ENCODE data around the gene MAN2B1.
"Not testable (repeated sequence)": the region's sequence is repeated elsewhere in the genome, so short reads cannot be mapped to it uniquely, and the experiment has no call there.

MAN2B1 gene

DNA sequence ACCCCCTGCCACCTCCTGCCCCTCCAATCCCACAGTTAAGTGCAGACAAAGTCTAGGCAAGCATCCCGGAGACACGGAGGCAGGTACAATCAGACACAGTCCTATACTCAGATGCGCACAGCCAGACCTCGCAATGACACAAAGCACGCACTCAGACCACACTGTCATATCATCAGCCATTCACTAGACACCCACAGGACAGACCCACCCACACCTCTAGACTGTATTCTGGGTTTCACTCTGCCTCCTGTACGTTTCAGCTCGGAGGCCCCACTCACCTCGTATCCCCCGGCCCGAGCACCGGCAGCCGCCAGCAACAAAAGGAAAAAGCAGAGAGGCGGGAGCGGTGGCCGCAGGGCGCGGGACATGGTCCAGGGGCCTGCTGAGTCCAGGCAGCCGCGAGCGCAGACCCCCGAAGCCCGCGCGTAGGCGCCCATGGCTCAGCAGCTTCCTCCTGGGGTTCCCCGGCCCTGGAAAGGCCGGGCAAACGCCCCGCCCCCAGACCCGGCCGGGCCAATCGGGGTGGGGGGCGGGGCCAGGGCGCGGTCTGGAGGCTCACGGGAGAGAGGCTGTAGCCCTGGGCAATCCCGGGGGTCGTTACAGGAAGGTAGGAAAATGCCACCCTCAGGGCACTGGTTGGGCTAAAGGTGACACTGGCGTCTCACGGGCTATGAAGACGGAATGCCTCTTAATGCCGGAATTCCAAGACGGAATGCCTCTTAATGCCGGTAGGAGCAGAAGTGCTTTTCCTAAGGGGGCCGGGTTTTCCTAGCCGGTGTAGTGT lies at the start of gene MAN2B1, which contains the start of gene WDR83:
TSS of gene MAN2B1 (minus strand) at position 478 of the 784 bp plus-strand sequence. CDS start at position 437, 41 bp downstream.
TSS of gene WDR83 (plus strand) at position 543 of the 784 bp plus-strand sequence. CDS start 2,984 bp downstream, outside the sequence.
- DNase-seq, result no peak

DNA sequence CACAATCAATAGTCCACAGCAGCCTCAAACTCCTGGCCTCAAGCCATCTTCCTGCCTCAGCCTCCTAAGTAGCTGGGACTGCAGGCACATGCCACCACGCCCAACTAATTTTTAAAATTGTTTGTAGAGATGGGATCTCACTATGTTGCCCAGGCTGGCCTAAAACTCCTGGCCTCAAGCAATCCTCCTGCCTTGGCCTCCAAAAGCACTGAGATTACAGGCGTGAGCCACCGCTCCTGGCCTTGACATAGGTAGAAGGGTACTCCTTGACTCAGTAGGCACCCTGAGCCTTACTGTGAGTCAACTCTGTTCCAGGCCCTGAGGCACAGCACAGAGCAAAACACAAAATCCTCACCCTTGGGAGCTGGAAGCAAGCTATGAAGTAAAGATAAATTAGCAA lies 49.4 kb upstream of the MAN2B1 start:
- no peak for DNase-seq

DNA sequence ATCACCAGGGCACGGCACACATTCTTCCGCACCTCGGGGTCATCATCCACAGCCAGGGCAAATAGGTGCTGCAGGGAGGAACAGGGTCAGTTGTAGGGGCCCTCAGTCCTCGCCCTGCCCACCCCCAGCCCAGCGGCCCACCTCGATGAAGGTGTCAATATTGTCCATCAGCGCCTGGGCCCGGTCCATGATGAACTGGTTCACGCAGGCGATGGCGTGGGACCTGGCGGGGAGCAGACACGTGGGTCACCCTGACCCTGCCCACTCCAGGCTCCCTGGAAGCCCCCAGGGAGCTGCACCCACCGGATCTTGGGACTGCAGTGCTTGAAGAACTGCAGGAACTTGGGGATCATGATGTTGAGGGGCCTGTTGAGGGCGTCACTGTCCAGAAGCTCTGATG lies 48.6 kb upstream of the MAN2B1 start:
- DNase-seq, result no peak

DNA sequence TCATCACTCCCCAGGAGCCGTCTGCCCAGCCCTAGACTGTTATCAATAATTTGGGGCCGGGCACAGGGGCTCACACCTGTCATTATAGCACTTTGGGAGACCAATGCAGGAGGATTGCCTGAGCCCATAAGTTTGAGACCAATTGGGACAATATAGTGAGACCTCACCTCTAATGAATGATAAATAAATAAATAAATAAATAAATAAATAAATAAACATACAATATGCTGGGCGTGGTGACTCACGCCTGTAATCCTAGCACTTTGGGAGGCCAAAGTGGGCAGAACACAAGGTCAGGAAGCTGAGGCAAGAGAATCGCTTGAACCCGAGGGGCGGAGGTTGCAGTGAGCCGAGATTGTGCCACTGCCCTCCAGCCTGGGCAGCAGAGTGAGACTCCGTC lies 46.8 kb upstream of the MAN2B1 start:
- not testable (repeated sequence) for DNase-seq

DNA sequence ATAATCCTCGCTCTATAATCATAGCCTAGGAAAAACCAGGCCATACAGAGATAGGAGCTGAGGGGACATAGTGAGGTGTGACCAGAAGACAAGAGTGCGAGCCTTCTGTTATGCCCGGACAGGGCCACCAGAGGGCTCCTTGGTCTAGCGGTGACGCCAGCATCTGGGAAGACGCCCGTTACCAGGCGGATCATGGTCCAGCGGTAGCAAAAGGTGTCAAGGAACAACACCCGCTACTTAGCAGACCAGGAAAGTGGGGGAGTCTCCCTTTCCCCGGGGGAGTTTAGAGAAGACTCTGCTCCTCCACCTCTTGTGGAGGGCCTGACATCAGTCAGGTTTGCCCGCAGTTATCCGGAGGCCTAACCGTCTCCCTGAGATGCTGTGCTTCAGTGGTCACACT lies 45.5 kb upstream of the MAN2B1 start:
- DNase-seq, result not testable (repeated sequence)

DNA sequence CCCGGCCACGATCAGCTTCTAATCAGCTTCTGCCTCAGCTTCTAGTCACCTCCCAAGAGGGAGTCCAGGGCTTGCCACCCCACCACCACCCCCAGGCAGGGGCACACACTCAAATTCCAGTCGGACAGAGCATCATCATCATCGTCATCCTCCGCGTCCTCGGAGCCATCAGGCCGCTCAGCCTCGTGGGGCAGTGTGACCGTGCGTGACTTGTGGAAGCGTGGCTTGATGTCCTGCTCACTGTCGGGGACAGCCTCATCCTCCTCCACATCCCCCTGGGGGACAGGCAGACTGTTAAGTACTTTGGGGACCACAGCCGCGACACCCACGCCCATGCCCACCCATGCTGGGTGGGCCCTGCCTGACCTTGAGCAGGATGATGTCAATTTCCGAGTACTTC lies 44.6 kb upstream of the MAN2B1 start:
- no peak for DNase-seq

DNA sequence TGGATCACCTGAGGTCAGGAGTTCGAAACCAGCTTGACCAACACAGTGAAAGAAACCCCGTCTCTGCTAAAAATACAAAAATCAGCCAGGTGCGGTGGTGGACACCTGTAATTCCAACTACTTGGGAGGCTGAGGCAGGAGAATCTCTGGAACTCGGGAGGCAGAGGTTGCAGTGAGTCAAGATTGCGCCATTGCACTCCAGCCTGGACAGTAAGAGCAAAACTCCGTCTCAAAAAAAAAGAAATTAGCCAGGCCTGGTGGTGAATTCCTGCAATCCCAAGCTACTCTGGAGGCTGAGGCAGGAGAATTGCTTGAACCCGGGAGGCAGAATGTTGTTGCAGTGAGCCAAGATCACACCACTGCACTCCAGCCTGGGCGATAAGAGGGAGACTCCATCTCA lies 42.1 kb upstream of the MAN2B1 start:
- no peak for DNase-seq

DNA sequence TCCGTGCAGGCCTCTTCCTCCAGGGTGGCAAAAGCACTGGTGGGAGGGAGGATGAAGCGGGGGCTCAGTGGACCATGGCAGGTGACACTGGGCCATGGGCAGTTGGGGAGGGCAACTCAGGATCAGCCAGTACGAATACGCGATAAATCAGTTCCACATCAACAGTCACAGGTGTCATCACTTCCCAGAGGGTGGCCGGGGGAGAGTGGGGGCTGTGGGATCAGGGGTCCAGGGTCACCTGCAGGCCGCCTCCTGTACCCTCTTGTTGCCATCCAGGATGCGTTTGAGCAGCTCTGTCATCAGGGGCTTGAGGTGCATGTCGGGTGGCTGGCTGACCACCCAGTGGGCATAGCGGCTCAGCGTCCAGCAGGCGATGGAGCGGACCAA lies 39.8 kb upstream of the MAN2B1 start:
- no peak for DNase-seq

DNA sequence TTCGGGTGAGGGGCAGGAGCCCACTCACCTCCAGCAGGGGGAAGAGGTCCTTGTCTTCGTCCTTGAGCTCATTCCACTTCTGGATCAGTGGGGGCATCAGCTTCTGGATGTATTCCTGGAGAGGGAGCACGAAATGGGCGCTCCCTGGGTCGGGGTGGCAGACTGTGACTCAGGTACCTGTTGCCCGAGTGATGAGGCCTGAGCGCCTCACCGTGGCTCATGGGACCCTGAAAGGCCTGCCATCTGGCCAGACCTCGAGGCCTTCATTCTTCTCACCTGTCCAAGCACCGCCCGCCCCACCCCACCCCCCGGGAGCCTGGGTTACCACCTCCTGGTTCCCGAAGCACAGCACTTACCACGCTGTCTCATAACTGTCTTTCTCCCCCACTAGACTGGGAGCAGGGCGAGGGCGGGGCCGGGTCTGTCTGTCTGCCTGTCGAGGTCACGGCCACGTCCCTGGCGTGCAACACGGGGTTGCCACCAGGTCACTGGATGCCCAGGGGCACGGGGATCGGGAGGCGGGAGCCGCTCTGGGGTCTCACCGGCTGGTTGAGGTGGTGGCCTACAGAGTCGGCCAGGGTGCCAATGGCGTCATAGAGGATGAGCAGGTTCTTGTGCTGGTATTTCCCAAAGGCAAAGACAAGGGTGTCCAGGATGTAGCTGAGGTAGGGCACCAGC lies 39.3 kb upstream of the MAN2B1 start:
- no peak for DNase-seq

DNA sequence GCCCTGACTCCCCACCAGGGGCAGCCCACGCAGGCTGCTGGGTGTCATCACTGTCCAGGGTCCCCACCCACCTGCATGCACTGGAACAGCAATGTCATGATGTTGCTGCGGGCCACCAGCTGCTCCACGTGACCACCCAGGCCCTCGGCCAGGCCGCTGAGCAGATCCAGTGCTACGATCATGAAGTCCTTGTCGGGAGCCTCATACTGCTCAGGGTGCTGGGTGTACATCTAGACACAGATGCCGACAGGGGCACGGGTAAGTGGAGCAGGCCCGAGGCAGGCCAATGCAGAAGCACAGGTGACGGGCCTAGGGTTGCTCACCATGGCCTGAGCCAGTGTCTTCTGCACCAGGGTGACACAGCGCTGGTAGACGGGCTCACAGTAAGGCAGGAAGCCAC lies 38.6 kb upstream of the MAN2B1 start:
- no peak for DNase-seq

DNA sequence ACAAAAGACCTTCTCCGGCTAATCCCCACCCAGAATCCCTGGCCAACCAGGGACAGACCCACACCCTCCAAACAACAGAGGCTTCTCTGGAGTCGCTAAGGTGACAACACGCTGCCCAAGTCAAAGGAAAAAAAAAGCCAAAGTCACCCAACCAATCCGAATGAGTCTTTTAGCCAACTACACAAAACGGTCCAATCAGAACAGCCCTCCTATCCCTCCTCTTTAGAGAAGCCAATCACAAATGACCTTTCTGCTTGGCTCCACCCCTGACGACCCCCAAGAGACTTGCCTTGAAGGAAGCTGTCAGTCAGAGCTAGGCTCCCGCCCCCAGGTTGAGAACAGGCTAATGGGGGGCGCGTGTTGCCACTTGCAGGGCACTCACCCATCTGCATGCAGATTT lies 36.5 kb upstream of the MAN2B1 start:
- DNase-seq, result no peak

DNA sequence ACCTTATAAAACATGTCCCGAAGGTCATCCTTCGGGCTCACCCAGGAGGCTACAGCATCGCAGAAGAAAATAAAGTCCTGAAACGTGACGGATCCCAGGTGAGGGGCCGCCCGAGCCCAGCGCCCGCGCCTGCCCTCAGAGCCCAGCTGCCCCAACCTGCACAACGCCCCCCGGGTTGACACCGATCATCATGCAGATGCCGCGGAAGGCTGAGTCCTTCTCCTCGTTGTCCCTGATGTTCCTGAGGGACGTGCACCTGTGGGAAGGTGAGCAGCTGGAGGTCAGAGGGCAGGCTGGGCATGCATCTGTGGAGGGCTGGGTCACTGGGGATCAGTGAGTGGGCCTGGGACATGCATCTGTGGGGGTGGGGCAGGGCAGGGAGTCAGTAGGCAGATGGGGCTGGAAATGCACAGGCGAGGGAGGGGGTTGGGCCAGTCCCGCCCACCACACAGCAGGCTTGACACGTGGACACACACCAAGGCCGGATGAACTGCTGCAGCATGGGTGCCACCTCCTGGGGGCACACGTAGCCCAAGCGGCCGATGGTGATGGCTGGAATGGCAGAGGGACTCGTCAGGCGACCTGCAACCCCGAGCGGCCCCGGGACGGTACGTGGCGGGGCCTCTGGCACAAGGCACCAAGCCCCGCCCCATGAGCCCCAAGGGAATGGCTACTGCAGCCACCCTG lies 35.2 kb upstream of the MAN2B1 start:
- no peak for DNase-seq

DNA sequence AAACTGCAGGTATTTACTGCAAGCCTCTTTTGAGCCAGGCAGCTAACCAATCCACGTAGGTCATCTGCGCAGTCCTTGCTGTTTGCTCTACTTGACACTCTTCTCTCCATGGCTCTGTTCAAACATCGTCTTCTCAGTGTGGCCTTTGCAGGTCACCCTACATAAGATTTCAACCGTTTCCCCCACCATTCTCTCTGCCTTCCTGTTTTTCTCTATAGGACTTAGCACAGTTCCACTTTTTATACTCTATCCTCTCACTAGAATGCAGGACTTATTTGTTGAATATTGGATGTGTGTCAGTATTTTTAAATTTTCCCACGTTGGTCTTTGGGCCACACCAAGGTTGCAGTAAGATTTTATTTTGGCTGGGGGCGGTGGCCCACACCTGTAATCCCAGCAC lies 31.6 kb upstream of the MAN2B1 start:
- DNase-seq, result no peak

DNA sequence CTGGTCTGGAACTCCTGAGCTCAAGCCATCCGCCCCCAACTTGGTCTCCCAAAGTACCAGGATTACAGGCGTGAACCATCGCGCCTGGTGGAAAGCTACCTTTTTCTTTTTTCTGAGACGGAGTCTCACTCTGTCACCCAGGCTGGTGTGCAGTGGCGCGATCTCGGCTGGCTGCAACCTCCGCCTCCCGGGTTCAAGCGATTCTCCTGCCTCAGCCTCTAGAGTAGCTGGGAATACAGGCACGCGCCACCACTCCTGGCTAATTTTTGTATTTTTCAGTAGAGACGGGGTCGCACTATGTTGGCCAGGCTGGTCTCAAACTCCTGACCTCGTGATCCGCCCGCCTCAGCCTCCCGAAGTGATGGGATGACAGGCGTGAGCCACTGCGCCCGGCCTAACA lies 30.9 kb upstream of the MAN2B1 start:
- DNase-seq, result not testable (repeated sequence)

DNA sequence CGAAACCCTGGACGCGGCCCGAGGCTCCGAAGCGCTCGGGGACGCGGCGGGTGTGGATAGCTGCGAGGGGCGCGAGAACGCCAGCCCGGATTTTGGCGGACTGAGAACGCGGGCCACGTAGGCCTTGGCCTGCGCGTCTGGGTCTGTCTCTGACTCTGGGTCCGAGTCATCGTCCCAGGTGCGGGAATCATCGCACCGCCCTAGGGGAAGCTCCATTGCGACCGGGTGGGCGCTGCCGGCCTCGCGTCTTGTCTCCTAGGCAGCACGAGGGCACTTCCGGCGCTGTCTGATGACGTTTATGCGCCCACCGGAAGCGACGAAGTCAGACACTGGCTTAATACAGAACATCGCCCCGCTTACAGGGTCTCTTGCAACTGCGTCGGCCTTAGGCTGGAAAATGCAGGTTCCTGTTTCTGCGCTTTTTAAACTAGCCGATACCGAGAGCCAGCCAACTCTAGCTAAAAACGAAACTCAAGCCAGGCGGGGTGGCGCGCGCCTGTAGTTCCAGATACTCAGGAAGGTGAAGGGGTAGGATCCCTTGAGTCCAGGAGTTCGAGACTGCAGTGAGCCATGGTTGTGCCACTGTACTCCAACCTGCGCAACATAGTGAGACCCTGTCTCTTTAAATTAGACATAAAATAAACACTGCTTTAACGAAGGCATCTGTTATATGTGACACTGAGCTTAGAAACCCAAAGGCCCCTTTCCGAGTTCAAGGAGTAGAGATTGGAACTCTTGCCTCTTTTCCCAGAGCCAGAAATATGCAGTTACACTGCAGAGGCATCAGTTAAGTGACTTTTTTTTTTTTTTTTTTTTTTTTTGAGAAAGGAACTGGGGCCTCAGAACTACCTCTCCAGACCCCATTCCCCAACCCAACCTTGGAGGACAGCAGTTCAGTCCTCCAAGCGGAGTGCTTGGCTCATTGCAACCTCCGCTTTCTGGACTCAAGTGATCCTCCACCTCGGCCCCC lies 30.1 kb upstream of the MAN2B1 start, which contains the start of gene FBXW9:
TSS of gene FBXW9 (minus strand) at position 266 of the 970 bp plus-strand sequence. CDS start at position 216, 50 bp downstream.
- peak; percentile 70 for DNase-seq

DNA sequence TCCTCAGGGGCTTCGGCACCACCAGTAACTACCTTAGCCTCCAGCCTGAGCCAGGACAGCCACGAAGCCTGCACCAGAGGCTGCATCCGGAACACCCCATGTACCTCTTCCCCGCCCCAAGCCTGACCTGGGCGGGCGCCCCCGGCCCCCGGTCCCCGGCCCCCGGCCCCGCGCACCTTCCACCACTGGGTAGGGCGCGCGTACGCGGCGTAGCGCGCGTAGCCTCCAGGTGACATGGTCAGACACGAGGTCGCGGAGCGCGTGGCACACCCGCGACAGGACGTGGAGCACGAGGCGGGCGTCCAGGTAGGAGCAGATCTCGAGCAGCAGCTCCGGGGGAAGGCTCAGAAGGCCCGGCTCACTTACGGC lies 29.4 kb upstream of the MAN2B1 start:
- DNase-seq, result no peak

DNA sequence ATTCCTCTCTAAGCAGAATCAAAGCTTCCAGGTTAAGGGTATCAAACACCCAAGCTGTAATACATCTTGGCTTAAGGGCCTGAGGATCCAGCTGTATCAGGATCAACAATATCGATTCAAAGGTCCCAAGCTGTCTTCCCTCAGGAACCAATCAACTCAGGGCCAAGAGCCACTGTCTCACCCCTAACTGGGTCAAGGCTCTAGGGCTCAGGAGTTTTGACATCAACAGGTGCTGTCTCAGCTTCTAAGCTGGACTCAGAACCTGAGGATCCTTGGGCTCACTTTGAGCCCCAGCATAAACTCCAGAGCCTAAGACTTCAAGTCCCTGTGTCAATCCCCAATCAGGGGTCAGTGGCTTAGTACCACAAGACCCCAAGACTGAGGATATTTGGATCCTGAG lies 29.0 kb upstream of the MAN2B1 start:
- DNase-seq, result no peak

DNA sequence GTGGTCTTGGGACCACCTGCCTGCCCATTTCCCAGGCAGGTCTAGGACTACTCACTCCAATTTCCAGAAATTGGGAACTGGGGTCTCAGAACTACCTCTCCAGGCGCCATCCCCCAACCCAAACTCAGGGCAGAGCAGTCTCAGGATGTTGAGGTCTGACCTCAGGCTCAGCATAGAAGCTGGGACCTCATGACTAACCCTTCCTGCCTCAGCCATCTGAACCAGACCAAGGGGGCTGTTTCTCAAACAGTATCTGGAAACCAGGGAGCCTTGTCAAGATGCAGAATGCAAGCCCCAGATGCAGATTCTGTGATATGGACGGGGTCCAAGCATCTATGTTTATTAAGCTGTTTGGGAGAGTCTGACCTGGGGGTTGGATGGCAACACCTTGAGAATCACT lies 28.6 kb upstream of the MAN2B1 start:
- DNase-seq, result no peak

DNA sequence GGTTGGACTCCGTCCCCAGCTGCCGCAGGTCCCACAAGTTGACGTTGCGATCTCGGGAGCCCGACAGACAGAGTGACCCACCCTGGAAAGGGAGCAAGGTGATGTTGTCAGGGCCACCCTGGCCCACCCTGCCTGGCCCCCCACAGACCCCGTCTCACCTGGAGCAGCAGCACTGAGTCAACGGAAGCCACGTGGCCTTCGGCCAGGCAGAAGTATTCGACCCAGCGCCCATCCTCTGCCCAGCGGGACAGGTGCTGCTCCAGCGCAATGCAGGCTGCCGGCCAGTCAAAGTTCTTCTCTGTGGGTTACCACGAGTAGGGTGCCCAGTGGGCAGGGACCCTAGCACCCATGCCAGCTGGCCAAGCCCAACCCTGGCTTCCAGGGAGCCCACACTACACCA lies 28.1 kb upstream of the MAN2B1 start:
- no peak for DNase-seq

DNA sequence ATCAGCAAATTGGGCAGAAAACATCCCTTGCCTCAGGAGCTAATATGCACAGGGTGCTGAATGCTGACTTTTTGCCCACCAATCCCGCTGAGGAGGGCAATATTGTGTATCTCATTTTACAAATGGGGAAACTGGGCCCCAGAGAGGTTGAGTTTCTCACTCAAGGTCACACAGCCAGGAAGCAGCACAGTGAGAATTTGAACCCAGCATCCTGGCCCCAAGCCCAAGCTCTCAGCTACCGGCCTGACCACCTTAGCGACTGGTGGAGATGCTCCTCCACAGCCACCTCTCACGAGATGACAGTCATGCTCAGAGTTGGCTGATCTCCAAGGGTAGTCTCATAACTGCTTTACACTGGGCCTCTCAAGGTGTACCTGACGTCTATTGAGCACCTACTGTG lies 26.4 kb upstream of the MAN2B1 start:
- no peak for DNase-seq

DNA sequence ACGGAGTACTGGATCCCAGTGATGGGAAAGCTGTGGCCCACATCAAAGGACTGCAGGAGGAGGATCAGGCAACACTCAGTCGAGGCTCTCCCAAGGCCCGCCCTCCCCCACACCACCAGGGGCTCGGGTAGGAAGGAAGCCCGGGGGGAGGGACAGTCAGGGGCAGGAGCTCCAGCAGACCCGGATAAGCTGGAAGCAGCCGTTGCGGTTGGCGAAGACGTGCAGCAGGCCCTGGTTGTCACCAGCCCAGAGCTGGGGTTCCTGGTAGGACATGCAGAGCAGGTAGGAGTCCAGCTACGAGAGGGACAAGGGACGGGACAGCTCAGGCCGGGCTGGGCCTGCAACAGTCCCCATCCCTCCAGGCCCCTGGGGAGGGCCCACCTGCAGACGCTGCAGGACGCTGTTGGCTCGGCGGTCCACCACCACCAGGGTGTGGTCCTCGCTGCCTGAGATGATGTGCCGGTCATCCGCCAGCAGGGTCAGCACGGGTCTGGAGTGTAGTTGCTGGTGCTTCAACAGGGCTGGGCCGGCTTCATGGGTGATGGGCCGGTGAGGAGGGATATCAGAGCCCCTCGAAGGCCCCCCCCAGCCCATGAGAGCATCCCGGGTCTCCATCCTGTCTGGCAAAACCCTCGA lies 23.2 kb upstream of the MAN2B1 start:
- no peak for DNase-seq

DNA sequence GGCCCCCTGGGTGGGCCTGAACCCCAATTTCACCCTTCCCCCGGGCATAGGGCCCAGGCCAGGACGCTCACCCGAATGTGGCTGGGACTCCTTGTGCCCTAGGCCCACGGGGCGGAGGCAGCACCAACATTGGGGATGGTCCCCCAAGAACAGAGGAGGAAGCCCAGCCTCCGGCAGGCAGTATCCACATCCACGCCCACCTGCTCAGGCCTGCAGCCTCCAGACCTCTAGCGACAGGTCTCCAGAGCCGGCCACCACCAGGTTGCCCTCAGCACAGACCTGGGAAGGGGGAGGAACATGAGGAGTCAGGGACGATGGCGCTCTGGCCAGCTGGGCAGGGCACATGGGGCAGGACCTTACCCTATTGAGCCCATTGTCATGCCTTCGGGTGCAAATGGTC lies 22.5 kb upstream of the MAN2B1 start:
- no peak for DNase-seq
